OCI-LY3 (cell line): Measurements from ENCODE around the gene PLTP.

Experiments used
- CTCF ChIP-seq: fragments of 200-600, 300-600 bp; sonication (generic); IDR thresholded peaks from 2 replicates; pipeline ENCODE4 v1.5.1; 2014; ENCODE audit warnings: antibody characterized with exemption, low read length, low read depth
- EZH2phosphoT487 ChIP-seq: fragments of 200-600 bp; shearing (Covaris generic); IDR thresholded peaks from 2 replicates; pipeline ENCODE4 v1.6.1; 2018; ENCODE audit warnings: antibody characterized with exemption, mixed run types, low read depth

- TF ChIP-seq CTCF = no peak
- TF ChIP-seq EZH2phosphoT487 = no peak
Observed at GRCh38 chr20:45925821-45926506, 14.0 kb upstream of the PLTP start.
